Measurements from ENCODE around the gene MLLT10.
"Not testable (repeated sequence)": the region's sequence is repeated elsewhere in the genome, so short reads cannot be mapped to it uniquely, and the experiment has no call there.

MLLT10 gene

DNA sequence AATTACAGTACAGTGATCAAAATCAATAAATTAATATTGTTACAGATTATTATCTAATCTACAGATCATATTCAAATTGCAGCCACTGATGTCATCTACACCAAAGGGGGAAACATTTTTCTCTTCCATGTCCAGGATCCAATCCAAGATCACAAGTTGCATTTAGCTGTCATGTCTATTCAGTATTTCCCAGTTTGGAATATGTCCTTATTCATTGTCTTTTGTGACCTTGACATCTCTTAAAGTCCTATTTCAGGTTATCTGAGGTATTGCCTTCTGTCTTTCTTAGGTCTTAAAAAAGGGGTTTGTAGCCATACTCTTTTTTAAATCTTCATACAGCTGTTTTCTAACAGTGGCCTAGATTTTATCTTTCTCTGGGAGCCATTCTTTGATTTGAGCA lies 93.3 kb downstream of the MLLT10 start:
- TF ChIP-seq, protein P1, sequence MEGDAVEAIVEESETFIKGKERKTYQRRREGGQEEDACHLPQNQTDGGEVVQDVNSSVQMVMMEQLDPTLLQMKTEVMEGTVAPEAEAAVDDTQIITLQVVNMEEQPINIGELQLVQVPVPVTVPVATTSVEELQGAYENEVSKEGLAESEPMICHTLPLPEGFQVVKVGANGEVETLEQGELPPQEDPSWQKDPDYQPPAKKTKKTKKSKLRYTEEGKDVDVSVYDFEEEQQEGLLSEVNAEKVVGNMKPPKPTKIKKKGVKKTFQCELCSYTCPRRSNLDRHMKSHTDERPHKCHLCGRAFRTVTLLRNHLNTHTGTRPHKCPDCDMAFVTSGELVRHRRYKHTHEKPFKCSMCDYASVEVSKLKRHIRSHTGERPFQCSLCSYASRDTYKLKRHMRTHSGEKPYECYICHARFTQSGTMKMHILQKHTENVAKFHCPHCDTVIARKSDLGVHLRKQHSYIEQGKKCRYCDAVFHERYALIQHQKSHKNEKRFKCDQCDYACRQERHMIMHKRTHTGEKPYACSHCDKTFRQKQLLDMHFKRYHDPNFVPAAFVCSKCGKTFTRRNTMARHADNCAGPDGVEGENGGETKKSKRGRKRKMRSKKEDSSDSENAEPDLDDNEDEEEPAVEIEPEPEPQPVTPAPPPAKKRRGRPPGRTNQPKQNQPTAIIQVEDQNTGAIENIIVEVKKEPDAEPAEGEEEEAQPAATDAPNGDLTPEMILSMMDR (conservative IDR thresholded peaks at IDR 0.05; ENCODE audit: low read depth, low read length): no peak
- DNase-seq (ENCODE audit: low read depth): no peak
- H3K4me3 ChIP-seq (ENCODE audit: low read depth, low read length): no peak overlapping the region

DNA sequence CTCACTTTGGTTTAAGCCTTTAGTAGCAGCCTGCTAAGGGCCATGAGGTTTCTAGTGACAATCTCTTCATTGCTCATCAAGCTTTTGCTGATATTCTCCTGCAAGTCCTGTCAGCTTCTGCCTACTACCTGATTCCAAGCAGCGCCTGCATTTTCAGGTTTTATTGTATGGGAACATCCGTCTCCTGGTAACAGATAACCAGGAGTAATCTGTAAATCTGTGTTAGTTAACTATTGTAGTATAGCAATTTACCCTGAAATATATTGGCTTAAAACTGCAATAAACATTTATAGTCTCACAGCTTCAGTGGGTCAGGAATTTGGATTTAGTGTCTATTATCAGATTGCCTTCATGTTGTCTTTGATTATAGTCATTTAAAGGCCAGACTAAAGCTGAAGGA lies 94.0 kb downstream of the MLLT10 start:
- TF ChIP-seq, protein P1 (conservative IDR thresholded peaks at IDR 0.05; ENCODE audit: low read depth, low read length): no peak
- H3K4me3 ChIP-seq (ENCODE audit: low read depth, low read length): no peak overlapping the region
- no peak for DNase-seq (ENCODE audit: low read depth)

DNA sequence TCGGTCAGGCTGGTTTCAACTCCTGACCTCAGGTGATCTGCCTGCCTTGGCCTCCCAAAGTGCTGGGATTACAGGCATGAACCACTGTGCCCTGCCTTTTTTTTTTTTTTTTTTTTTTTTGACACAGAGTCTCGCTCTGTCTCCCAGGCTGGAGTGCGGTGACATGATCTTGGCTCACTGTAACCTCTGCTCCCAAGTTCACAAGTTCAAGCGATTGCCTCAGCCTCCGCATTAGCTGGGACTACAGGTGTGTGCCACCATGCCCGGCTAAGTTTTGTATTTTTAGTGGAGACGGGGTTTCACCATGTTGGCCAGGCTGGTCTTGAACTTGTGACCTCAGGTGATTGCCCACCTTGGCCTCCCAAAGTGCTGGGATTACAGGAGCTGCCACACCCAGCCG lies 94.6 kb downstream of the MLLT10 start:
- not testable (repeated sequence) for DNase-seq (ENCODE audit: low read depth); H3K4me3 ChIP-seq (ENCODE audit: low read depth, low read length)

DNA sequence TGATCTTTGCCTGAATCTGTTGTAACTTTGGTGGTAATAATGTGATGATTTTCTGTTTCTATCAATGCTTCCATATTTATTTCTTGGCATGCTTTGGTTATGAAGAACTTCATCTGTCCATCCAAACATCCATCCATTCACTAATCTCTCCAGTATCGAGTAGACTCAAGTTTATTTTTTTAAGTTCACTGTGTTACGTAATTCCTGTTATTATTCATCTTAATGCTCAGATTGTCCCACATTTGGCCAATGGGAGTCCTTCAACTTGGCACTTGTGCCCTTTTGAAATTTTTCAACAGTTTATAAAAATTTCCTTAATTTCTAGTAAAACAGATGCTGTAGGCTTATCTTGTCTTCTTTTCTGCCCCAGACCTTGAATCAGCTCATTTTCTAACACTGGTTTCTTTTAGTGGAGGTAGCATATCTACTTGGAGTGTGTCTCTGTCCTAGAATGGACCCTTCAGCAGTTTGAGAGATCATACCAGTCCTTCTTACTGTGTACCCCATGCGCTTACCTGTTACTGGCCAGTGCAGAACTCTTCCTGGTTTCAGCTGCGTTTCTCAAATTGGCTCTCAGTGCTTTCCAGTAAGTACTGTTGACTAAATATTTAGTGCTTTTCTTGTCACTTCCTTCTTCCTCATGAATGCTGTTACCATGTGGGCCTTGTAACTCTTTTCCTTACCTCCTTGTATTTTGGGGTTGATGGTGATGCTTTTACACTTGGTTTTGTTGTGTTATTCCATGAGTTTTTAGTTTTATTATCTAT lies 100.8 kb downstream of the MLLT10 start:
- peak; percentile 21 for DNase-seq (ENCODE audit: low read depth)
- H3K4me3 ChIP-seq (ENCODE audit: low read depth, low read length): no peak overlapping the region
- TF ChIP-seq, protein P1 (conservative IDR thresholded peaks at IDR 0.05; ENCODE audit: low read depth, low read length): no peak

DNA sequence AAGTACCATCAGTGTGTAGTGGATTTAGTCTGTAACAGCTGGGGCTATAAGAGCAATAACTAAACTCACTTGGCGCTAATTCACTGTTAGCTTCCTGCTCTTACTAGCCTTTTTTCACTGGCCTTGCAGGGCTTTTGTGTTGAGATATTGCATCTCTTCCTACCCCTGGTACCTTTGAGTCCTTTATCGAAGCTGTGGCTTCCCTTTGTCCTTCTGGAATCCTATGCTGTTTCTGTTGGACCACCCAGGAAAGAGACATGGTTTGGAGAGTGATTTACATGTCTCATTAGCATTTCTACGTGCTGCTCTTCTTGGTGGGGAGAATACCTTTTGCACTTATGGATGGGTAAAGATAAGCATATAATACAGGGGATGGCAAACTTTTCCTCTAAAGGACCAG lies 103.8 kb downstream of the MLLT10 start:
- DNase-seq (ENCODE audit: low read depth): no peak
- TF ChIP-seq, protein P1 (conservative IDR thresholded peaks at IDR 0.05; ENCODE audit: low read depth, low read length): no peak
- H3K4me3 ChIP-seq (ENCODE audit: low read depth, low read length): no peak overlapping the region

DNA sequence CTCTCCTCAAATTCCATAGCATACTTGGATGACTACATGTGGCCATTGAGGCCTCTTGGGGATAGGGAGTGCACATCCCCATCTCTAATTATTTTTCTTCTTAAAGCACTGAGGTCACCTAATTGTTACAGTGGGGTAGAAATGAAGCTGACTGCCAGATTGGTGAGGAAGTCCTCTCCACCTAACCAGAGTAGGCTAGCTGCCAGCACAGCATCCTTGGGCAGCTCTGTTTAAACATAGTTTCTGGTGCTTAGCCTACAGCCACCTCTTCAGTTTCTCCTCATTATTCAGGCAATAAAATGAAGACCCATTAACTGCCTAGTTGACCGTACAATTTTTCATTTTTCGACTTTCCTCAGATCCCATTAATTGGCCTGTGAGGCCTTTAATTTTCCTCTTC lies 104.6 kb downstream of the MLLT10 start:
- TF ChIP-seq, protein P1 (conservative IDR thresholded peaks at IDR 0.05; ENCODE audit: low read depth, low read length): no peak
- H3K4me3 ChIP-seq (ENCODE audit: low read depth, low read length): no peak overlapping the region
- DNase-seq (ENCODE audit: low read depth): no peak

DNA sequence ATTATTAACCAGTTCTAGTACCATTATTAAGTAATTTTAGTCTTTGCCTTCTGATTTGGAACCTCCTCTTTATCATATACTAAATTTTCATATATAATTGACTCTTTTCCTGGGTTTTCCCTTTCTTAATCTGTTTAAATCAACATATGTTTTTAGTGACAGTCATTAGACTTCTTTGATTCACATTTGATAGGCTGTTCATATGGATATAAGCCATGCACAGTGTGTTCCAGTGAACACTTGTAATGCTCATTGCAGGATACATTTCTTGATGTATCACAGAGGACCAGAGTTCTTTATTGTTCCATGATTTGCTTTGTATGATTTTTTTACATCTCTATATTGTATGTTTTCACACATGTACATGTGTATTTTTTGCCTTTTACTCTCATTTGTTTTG lies 114.0 kb downstream of the MLLT10 start:
- TF ChIP-seq, protein P1 (conservative IDR thresholded peaks at IDR 0.05; ENCODE audit: low read depth, low read length): no peak
- H3K4me3 ChIP-seq (ENCODE audit: low read depth, low read length): no peak overlapping the region
- DNase-seq (ENCODE audit: low read depth): no peak

Data from choroid plexus epithelial cell (primary cell).